Common myeloid progenitor, CD34-positive (primary cell): ENCODE measurements around the gene STK32C.

ENCODE experiments used
- CTCF ChIA-PET: fragments of 350-600 bp; sonication (Branson Sonifier 250); formaldehyde crosslinking; loops from one replicate; lab custom pipeline; 2021; ENCODE audit warnings: antibody characterized with exemption; lab: Charles Lee
- POLR2A ChIA-PET: fragments of 350-600 bp; sonication (Branson Sonifier 250); formaldehyde crosslinking; loops from one replicate; lab custom pipeline; 2021; ENCODE audit warnings: antibody characterized with exemption; lab: Charles Lee
- DNase-seq, 3 donors: peaks; one replicate each; pipeline versions ENCODE4 v3.0.0 to v3.0.0-alpha.2; 2013
- H3K27ac ChIP-seq, 2 experiments: 1 replicate in 1 of 2; 2 replicates in 1 of 2; pipeline ENCODE4 v1.7.0; 2013; ENCODE audit warnings: inconsistent platforms in 2 of 2, low read length in 2 of 2, mild to moderate bottlenecking in 2 of 2, low read depth in 1 of 2, moderate library complexity in 1 of 2; ENCODE audit not compliant: severe bottlenecking in 2 of 2, insufficient read depth in 1 of 2, poor library complexity in 1 of 2
- H3K27me3 ChIP-seq, 5 experiments: replicated peaks in 2 of 5; 1 replicate in 3 of 5; 2 replicates in 2 of 5; pipeline versions ENCODE4 v1.6.1 to v1.7.0; 2013; ENCODE audit warnings: low read length in 4 of 5, mild to moderate bottlenecking in 2 of 5, moderate library complexity in 2 of 5, inconsistent platforms in 1 of 5; ENCODE audit not compliant: insufficient read depth in 5 of 5, control insufficient read depth in 4 of 5
- H3K36me3 ChIP-seq, 4 experiments: 1 replicate in 2 of 4; 2 replicates in 2 of 4; pipeline versions ENCODE4 v1.6.1 to v1.7.0; 2013; ENCODE audit warnings: low read length in 3 of 4, control low read depth in 1 of 4, mild to moderate bottlenecking in 1 of 4; ENCODE audit not compliant: control insufficient read depth in 4 of 4, insufficient read depth in 4 of 4
- H3K4me1 ChIP-seq, 4 experiments: 1 replicate in 3 of 4; 2 replicates in 1 of 4; pipeline versions ENCODE4 v1.6.1 to v1.7.1; 2013; ENCODE audit warnings: low read length in 3 of 4, mild to moderate bottlenecking in 3 of 4, control low read depth in 1 of 4, inconsistent platforms in 1 of 4, moderate library complexity in 1 of 4; ENCODE audit not compliant: control insufficient read depth in 4 of 4, insufficient read depth in 4 of 4; ENCODE audit errors: control extremely low read depth in 1 of 4
- H3K4me3 ChIP-seq, 7 experiments: 1 replicate in 4 of 7; 2 replicates in 3 of 7; pipeline versions ENCODE4 v1.5.1 to v1.7.0; 2013; ENCODE audit warnings: mild to moderate bottlenecking in 7 of 7, low read length in 6 of 7, moderate library complexity in 6 of 7, inconsistent platforms in 2 of 7, low read depth in 2 of 7, control low read depth in 1 of 7; ENCODE audit not compliant: insufficient read depth in 4 of 7, control insufficient read depth in 1 of 7; ENCODE audit errors: extremely low read depth in 1 of 7
- H3K9me3 ChIP-seq, 5 experiments: 1 replicate in 4 of 5; 2 replicates in 1 of 5; pipeline versions ENCODE4 v1.6.1 to v1.7.1; 2013; ENCODE audit warnings: low read length in 4 of 5, mild to moderate bottlenecking in 2 of 5, inconsistent platforms in 1 of 5, low read depth in 1 of 5, moderate library complexity in 1 of 5; ENCODE audit not compliant: control insufficient read depth in 4 of 5, insufficient read depth in 2 of 5; ENCODE audit errors: control extremely low read depth in 1 of 5
- WGBS: methylation state at CpG from one replicate; pipeline ENCODE4 v1.1.5; 2013; ENCODE audit not compliant: insufficient coverage; 5-methylcytosine and 5-hydroxymethylcytosine counted together

The STK32C gene

DNA sequence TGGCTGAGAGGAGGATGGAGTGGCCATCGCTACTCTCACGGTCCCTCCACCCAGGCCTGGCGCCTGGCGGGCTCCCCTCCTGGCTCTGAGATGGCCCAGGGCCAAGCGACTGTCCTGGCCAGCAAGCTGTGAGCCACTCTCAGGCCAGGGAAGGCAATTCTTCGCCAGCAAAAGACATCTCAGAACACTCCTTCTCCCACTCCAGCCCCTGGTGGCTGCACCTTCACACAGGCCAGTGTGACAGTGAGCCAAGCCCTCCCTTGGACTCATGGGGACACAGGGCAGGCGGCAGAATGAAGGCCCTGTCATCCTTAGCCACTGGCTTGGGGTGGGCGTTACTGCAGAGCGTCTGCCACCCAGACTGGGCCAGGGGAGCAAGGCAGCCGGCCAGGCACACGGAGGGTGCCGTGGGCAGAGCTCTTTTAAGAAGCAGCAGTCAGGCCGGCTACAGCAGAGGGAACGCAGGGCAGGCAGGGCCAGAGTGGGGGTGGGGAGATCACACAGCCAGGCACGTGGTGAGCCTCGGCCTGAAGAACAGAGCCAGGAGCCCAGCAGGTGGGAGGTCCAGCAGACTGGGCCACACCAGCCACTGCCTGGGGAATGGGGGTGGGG is 14.4 kb downstream of the STK32C start:
- no peak for DNase-seq
- Histone ChIP-seq H3K27ac (no peak overlapping the region), H3K4me3 (no peak overlapping the region), H3K9me3 (peaks cover 0 to 7% (median 3%) of the 10 kb centered on the region in 5 experiments), H3K27me3 (no peaks in the 10 kb centered on the region), H3K4me1 (peaks cover 5 to 21% (median 14%) of the 10 kb centered on the region in 4 experiments), H3K36me3 (no peaks in the 10 kb centered on the region)
- WGBS: 96% methylated on average over 15 of the region's 16 CpGs
- POLR2A ChIA-PET: no interaction called here
- CTCF ChIA-PET: no interaction called here

GRCh38 chr10:132292287-132293200 is 15.2 kb downstream of the STK32C start:
- peaks cover 0 to 9% (median 3%) of the 10 kb centered on the region in 5 experiments for H3K9me3 ChIP-seq
- H3K27ac ChIP-seq: no peak overlapping the region
- POLR2A ChIA-PET: no interaction called here
- peaks cover 5 to 18% (median 11%) of the 10 kb centered on the region in 4 experiments for H3K4me1 ChIP-seq
- DNase-seq: no peak
- no peak overlapping the region for H3K4me3 ChIP-seq
- no peaks in the 10 kb centered on the region for H3K36me3 ChIP-seq
- CTCF ChIA-PET: no interaction called here
- 97% methylated on average over 23 of the region's 30 CpGs for WGBS
- H3K27me3 ChIP-seq: no peaks in the 10 kb centered on the region

GRCh38 chr10:132291826-132292225 is 15.9 kb downstream of the STK32C start:
- Histone ChIP-seq H3K27ac (no peak overlapping the region), H3K9me3 (peaks cover 0 to 9% (median 3%) of the 10 kb centered on the region in 5 experiments), H3K36me3 (no peaks in the 10 kb centered on the region), H3K4me1 (peaks cover 5 to 11% (median 5%) of the 10 kb centered on the region in 4 experiments), H3K4me3 (no peak overlapping the region), H3K27me3 (no peaks in the 10 kb centered on the region)
- WGBS: 90% methylated on average over 5 of the region's 5 CpGs
- CTCF ChIA-PET: no interaction called here
- POLR2A ChIA-PET: no interaction called here
- no peak for DNase-seq

GRCh38 chr10:132290631-132291030 is 17.1 kb downstream of the STK32C start:
- Histone ChIP-seq H3K4me3 (no peak overlapping the region), H3K36me3 (no peaks in the 10 kb centered on the region), H3K27me3 (no peaks in the 10 kb centered on the region), H3K4me1 (no peaks in the 10 kb centered on the region), H3K9me3 (peaks cover 0 to 9% (median 3%) of the 10 kb centered on the region in 5 experiments), H3K27ac (no peak overlapping the region)
- no peak for DNase-seq
- ChIA-PET POLR2A (no interaction called here), CTCF (no interaction called here)
- WGBS: no CpG with 5 or more reads among the region's 6 CpGs

DNA sequence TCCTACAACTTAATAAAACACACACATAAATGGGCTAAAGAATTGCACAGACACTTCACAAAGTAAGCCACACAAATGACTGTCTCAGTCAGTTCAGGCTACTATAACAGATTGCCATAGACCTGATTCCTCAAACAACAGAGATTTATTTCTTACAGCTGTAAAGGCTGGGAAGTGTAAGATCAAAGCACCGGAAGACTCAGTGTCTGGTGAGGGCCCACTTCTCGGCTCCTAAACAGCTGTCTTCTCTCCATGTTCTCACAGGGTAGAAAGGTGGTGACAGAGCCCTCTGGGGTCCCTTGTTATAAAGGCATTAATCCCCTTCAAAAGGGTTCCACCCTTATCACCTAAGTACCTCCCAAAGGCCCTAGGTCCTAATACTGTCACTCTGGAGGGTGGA is 18.3 kb downstream of the STK32C start:
- WGBS: no CpG with 5 or more reads among the region's 2 CpGs
- Histone ChIP-seq H3K36me3 (no peaks in the 10 kb centered on the region), H3K27me3 (no peaks in the 10 kb centered on the region), H3K4me3 (no peak overlapping the region), H3K9me3 (peaks cover 0 to 9% (median 3%) of the 10 kb centered on the region in 5 experiments), H3K27ac (no peak overlapping the region), H3K4me1 (no peaks in the 10 kb centered on the region)
- ChIA-PET POLR2A (no interaction called here), CTCF (interaction anchor here (1.3 kb wide), 1 partner anchor 57 kb away, joined by 3 read pairs; no protein-coding TSS in a partner anchor)
- no peak for DNase-seq

DNA sequence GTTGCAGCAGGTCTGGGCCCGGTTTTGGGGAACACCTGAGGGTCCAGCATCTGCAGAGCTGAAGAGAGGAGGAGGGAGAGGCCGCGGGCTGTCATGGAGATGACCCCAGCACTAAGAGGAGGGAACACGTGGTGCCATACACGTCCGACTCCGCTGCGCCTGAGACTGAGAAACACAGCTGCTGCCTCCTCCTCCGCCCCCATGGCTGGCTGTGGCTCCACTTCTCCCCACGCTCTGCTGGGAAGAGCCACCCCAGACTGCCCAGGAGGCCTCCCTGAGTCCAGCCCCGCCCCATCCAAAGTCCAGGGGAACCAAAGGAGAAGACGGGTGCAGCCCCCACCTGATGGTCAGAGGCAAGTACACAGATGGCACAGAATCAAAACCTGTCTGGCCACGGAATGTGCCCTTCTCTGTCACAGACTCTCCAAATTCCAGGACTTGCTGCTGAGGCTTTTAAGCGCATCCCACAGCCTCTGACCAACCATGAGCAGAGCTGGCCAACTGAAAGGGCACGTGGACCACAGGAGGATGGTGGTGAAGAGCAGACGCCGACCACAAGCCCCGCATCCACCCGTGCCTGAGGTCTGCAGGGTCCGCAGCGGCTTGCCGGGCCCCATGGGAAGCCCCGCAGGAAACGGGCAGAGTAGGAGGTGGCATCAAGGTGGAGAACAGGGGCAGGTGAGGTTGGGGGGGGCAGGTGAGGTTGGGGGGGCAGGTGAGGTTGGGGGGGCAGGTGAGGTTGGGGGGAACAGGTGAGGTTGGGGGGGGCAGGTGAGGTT is 24.0 kb downstream of the STK32C start:
- peaks cover 0 to 3% (median 0%) of the 10 kb centered on the region in 5 experiments for H3K9me3 ChIP-seq
- H3K27me3 ChIP-seq: no peaks in the 10 kb centered on the region
- DNase-seq: no peak
- WGBS: 97% methylated on average over 18 of the region's 24 CpGs
- ChIA-PET POLR2A (interaction anchor here (0.8 kb wide), 1 partner anchor 76 kb away, joined by 3 read pairs; no protein-coding TSS in a partner anchor), CTCF (no interaction called here)
- H3K4me3 ChIP-seq: no peak overlapping the region
- no peaks in the 10 kb centered on the region for H3K36me3 ChIP-seq
- H3K27ac ChIP-seq: no peak overlapping the region
- no peaks in the 10 kb centered on the region for H3K4me1 ChIP-seq
